GM23338 (cell line): ENCODE data around the gene PAX5.

Source experiments
- CREB1 ChIP-seq: fragments of 250-450 bp; sonication (Bioruptor Pico); IDR thresholded peaks from 2 replicates; pipeline ENCODE4 v1.5.0; 2020; ENCODE audit warnings: low read depth, mild to moderate bottlenecking, moderate library complexity
- EZH2 ChIP-seq: fragments of 200-600 bp; sonication (generic); IDR thresholded peaks from one replicate; pipeline ENCODE4 v1.8.0; 2017; ENCODE audit warnings: antibody characterized with exemption, mild to moderate bottlenecking, low read depth; ENCODE audit not compliant: unreplicated experiment
- EZH2phosphoT487 ChIP-seq: fragments of 200-600 bp; sonication (generic); IDR thresholded peaks from one replicate; pipeline ENCODE4 v1.8.1; 2018; ENCODE audit warnings: antibody characterized with exemption; ENCODE audit not compliant: unreplicated experiment
- JUNB ChIP-seq: IDR thresholded peaks from one replicate; pipeline ENCODE4 v1.6.1; 2016; ENCODE audit warnings: antibody characterized with exemption; ENCODE audit not compliant: unreplicated experiment
- POLR2AphosphoS5 ChIP-seq: IDR thresholded peaks from 2 replicates; pipeline ENCODE4 v1.6.1; 2016; ENCODE audit warnings: antibody characterized with exemption, low read depth
- REST ChIP-seq: IDR thresholded peaks from one replicate; pipeline ENCODE4 v1.6.1; 2018; ENCODE audit warnings: antibody characterized with exemption; ENCODE audit not compliant: unreplicated experiment
- TF ChIP-seq, protein P1 (sequence below), 2 experiments: fragments of 200-600 bp in 1 of 2; sonication (generic) in 1 of 2; conservative IDR thresholded peaks; 2 replicates each; pipeline versions ENCODE4 v1.5.1 to v1.6.1; 2016 to 2017; ENCODE audit warnings: antibody characterized with exemption in 2 of 2, low read depth in 2 of 2, mild to moderate bottlenecking in 2 of 2, moderate library complexity in 1 of 2

- TF ChIP-seq EZH2 (no peak), EZH2phosphoT487 (no peak), JUNB (no peak), POLR2AphosphoS5 (no peak), REST (no peak), CREB1 (CRISPR knock-in tag) (no peak)
- TF ChIP-seq, protein P1, sequence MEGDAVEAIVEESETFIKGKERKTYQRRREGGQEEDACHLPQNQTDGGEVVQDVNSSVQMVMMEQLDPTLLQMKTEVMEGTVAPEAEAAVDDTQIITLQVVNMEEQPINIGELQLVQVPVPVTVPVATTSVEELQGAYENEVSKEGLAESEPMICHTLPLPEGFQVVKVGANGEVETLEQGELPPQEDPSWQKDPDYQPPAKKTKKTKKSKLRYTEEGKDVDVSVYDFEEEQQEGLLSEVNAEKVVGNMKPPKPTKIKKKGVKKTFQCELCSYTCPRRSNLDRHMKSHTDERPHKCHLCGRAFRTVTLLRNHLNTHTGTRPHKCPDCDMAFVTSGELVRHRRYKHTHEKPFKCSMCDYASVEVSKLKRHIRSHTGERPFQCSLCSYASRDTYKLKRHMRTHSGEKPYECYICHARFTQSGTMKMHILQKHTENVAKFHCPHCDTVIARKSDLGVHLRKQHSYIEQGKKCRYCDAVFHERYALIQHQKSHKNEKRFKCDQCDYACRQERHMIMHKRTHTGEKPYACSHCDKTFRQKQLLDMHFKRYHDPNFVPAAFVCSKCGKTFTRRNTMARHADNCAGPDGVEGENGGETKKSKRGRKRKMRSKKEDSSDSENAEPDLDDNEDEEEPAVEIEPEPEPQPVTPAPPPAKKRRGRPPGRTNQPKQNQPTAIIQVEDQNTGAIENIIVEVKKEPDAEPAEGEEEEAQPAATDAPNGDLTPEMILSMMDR (conservative IDR thresholded peaks at IDR 0.05; ENCODE audit: low read depth in 2 of 2), result no peak
Measured at GRCh38 chr9:36846621-36847020, 187.4 kb downstream of the PAX5 start.
